ENCODE results near the gene ZEB1. TPM values are rescaled to one million over a fixed set of nuclear protein-coding genes. Genes with fewer than 3 reads are reported as not detected.
"Not testable (repeated sequence)": the region's sequence is repeated elsewhere in the genome, so short reads cannot be mapped to it uniquely, and the experiment has no call there.

Gene ZEB1
- total RNA-seq, 1 donor from 2014 or later: 24.7 TPM

DNA sequence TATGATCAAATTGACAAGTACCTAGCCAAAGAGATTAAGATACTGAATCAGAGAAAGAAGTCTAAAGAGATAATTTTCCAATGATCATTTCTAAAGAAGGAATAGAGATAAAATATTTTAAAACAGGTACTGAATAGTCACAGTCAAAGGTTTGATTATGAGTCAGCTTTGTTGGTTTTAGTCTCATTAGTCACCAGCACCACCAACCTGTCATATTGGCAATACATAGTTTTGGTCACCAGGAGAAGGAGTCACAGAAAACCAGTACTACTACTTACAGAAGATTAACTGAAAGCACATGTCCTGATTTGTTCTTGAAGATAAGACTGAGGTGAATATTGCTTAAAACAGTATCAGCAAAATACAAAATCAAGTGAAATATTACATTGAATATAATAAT lies 34.6 kb downstream of the ZEB1 start:
- TF ChIP-seq, protein P1, sequence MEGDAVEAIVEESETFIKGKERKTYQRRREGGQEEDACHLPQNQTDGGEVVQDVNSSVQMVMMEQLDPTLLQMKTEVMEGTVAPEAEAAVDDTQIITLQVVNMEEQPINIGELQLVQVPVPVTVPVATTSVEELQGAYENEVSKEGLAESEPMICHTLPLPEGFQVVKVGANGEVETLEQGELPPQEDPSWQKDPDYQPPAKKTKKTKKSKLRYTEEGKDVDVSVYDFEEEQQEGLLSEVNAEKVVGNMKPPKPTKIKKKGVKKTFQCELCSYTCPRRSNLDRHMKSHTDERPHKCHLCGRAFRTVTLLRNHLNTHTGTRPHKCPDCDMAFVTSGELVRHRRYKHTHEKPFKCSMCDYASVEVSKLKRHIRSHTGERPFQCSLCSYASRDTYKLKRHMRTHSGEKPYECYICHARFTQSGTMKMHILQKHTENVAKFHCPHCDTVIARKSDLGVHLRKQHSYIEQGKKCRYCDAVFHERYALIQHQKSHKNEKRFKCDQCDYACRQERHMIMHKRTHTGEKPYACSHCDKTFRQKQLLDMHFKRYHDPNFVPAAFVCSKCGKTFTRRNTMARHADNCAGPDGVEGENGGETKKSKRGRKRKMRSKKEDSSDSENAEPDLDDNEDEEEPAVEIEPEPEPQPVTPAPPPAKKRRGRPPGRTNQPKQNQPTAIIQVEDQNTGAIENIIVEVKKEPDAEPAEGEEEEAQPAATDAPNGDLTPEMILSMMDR (IDR thresholded peaks at IDR 0.05; ENCODE audit: unreplicated experiment): no peak
- Mint-ChIP-seq H3K4me3 (no peak overlapping the region), H3K9me3 (no peaks in the 10 kb centered on the region), H3K4me1 (peaks cover 10% of the 10 kb centered on the region), H3K27me3 (ENCODE audit: low read depth) (no peaks in the 10 kb centered on the region), H3K36me3 (no peaks in the 10 kb centered on the region), H3K27ac (no peak overlapping the region)
- DNase-seq (ENCODE audit: low spot score in 2 of 2, unreplicated experiment in 2 of 2): no peak

DNA sequence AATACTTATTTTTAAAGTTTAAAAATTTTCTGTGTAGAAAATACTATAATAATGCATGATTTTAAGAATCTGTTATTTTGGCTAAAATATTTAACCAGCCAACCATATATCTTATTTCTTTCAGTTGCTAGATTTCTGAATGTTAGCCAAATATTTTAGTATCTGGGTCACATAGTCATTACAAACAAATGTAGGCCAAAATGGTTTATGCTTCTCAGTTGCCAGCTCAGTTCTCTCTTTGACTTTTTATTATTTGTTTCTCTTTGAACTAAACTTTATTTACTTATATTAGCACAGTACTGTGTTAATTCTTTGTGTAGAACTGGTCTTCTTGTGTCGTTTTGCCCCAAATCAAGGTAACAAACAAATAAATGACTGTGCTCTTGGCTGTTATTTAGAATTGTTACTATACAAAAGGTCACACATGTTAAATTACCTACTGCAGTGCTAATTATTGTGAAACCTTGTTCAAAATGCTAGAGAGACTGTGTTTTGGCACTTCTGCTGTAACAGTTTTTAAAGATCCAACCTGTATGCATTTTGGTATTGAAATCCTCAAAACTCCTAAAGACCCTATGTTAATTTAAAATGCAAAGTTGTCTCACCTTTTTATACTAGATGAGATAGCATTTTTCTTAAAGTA lies 39.8 kb downstream of the ZEB1 start:
- TF ChIP-seq, protein P1 (IDR thresholded peaks at IDR 0.05; ENCODE audit: unreplicated experiment): no peak
- peaks cover 6% of the 10 kb centered on the region for H3K36me3 Mint-ChIP-seq
- no peak overlapping the region for H3K4me3 Mint-ChIP-seq
- peak overlapping the region; percentile 47 for H3K27ac Mint-ChIP-seq
- H3K27me3 Mint-ChIP-seq (ENCODE audit: low read depth): no peaks in the 10 kb centered on the region
- no peak for DNase-seq (ENCODE audit: low spot score in 2 of 2, unreplicated experiment in 2 of 2)
- H3K4me1 Mint-ChIP-seq: peaks cover 6% of the 10 kb centered on the region
- peaks cover 3% of the 10 kb centered on the region for H3K9me3 Mint-ChIP-seq

GRCh38 chr10:31359979-31360378 lies 41.0 kb downstream of the ZEB1 start:
- no peaks in the 10 kb centered on the region for H3K27me3 Mint-ChIP-seq (ENCODE audit: low read depth)

DNA sequence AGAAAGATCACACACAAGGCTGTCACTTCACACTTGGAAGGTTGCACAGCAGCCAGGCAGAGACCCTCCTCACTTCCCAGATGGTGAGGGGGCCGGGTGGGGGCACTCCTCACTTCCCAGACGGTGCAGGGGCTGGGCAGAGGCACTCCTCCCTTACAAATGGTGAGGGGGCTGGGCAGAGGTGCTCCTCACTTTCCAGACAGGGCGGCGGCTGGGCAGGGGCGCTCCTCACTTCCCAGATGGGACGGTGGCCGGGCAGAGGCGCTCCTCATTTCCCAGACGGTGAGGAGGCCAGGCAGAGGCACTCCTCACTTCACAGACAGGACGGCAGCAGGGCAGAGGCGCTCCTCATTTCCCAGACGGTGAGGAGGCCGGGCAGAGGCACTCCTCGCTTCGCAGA lies 42.5 kb downstream of the ZEB1 start:
- not testable (repeated sequence) for H3K4me3 Mint-ChIP-seq; H3K9me3 Mint-ChIP-seq; H3K36me3 Mint-ChIP-seq; H3K27ac Mint-ChIP-seq; DNase-seq (ENCODE audit: low spot score in 2 of 2, unreplicated experiment in 2 of 2); H3K27me3 Mint-ChIP-seq (ENCODE audit: low read depth); H3K4me1 Mint-ChIP-seq

More at GRCh38 chr10:31359979-31360378, 41.0 kb downstream of the ZEB1 start:
- Mint-ChIP-seq H3K9me3 (peaks cover 3% of the 10 kb centered on the region), H3K4me3 (no peak overlapping the region), H3K36me3 (peaks cover 6% of the 10 kb centered on the region), H3K27ac (no peak overlapping the region), H3K4me1 (no peaks in the 10 kb centered on the region)
- TF ChIP-seq, protein P1 (IDR thresholded peaks at IDR 0.05; ENCODE audit: unreplicated experiment): no peak
- DNase-seq (ENCODE audit: low spot score in 2 of 2, unreplicated experiment in 2 of 2): no peak

GRCh38 chr10:31362023-31362641 lies 43.1 kb downstream of the ZEB1 start:
- Mint-ChIP-seq H3K4me3 (no peak overlapping the region), H3K4me1 (no peaks in the 10 kb centered on the region), H3K27me3 (ENCODE audit: low read depth) (no peaks in the 10 kb centered on the region), H3K27ac (no peak overlapping the region), H3K36me3 (peaks cover 6% of the 10 kb centered on the region), H3K9me3 (peaks cover 3% of the 10 kb centered on the region)
- DNase-seq (ENCODE audit: low spot score in 2 of 2, unreplicated experiment in 2 of 2): no peak
- TF ChIP-seq, protein P1 (IDR thresholded peaks at IDR 0.05; ENCODE audit: unreplicated experiment): no peak

DNA sequence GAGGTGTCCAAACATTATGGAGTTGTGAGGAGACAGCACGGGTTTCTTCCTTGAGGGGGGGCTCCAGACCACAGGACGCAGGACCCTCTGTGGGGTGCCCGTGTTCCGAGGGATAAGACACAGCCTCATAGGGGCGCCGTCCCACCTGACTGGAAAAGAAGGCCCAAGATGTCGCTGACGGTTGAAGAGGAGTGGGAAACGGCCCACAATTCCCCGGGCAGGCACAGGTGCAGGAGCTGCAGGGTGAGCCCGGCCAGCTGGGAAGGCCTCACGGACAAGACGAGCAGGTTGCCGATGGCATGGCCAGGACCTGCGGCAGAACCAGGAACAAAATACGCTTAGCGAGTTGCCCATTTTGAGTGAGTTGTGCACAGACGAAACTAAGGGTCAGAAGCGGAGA lies 44.7 kb downstream of the ZEB1 start:
- not testable (repeated sequence) for H3K4me3 Mint-ChIP-seq; DNase-seq (ENCODE audit: low spot score in 2 of 2, unreplicated experiment in 2 of 2); H3K4me1 Mint-ChIP-seq; H3K9me3 Mint-ChIP-seq; H3K36me3 Mint-ChIP-seq; H3K27me3 Mint-ChIP-seq (ENCODE audit: low read depth); H3K27ac Mint-ChIP-seq

GRCh38 chr10:31364238-31364637 lies 45.2 kb downstream of the ZEB1 start:
- H3K27ac Mint-ChIP-seq; H3K4me3 Mint-ChIP-seq; H3K27me3 Mint-ChIP-seq (ENCODE audit: low read depth); H3K9me3 Mint-ChIP-seq; H3K36me3 Mint-ChIP-seq; DNase-seq (ENCODE audit: low spot score in 2 of 2, unreplicated experiment in 2 of 2); H3K4me1 Mint-ChIP-seq: not testable (repeated sequence)
